Thyroid gland (tissue), 4 donors: ENCODE data around the gene SYN1. TPM values are rescaled to one million over a fixed set of nuclear protein-coding genes. Genes with fewer than 3 reads are reported as not detected.
A peak's percentile ranks its signal among the peaks of the same experiment; 100 is the strongest.
"Not testable (repeated sequence)": the region's sequence is repeated elsewhere in the genome, so short reads cannot be mapped to it uniquely, and the experiment has no call there.

Experiments
- DNase-seq, 2 donors: peaks; one replicate each; pipeline ENCODE4 v3.0.0-alpha.2; 2019
- H3K27ac ChIP-seq, 3 donors: fragments of 200-600 bp; sonication (generic); 1 replicate in 2 of 3; 2 replicates in 1 of 3; pipeline ENCODE4 v1.5.1; 2016 to 2019; ENCODE audit warnings: mild to moderate bottlenecking in 1 of 3, moderate library complexity in 1 of 3
- H3K27me3 ChIP-seq: fragments of 200-600 bp; sonication (generic); one replicate; pipeline ENCODE4 v1.5.1; 2019
- H3K36me3 ChIP-seq, 2 donors: fragments of 200-600 bp; sonication (generic); one replicate each; pipeline ENCODE4 v1.5.1; 2016 to 2019
- H3K4me1 ChIP-seq, 2 donors: fragments of 200-600 bp; sonication (generic); one replicate each; pipeline ENCODE4 v1.5.1; 2017 to 2019
- H3K4me3 ChIP-seq, 3 donors: fragments of 200-600 bp; sonication (generic); replicated peaks in 1 of 3; 1 replicate in 2 of 3; 2 replicates in 1 of 3; pipeline ENCODE4 v1.5.1; 2016; ENCODE audit warnings: mild to moderate bottlenecking in 1 of 3
- H3K9me3 ChIP-seq: fragments of 200-600 bp; sonication (generic); one replicate; pipeline ENCODE4 v1.5.1; 2017
- CTCF ChIP-seq, 6 experiments: fragments of 200-600 bp in 3 of 6; fragments of 450-650 bp in 3 of 6; sonication (generic) in 3 of 6; IDR thresholded peaks; one replicate each; pipeline ENCODE4 v1.5.1; 2016 to 2019; ENCODE audit warnings: antibody characterized with exemption in 6 of 6, mild to moderate bottlenecking in 2 of 6, inconsistent platforms in 1 of 6, moderate library complexity in 1 of 6
- POLR2A ChIP-seq, 2 donors: fragments of 450-650 bp; IDR thresholded peaks; one replicate each; pipeline ENCODE4 v1.6.1; 2017; ENCODE audit warnings: antibody characterized with exemption in 2 of 2, mild to moderate bottlenecking in 2 of 2, moderate library complexity in 1 of 2
- WGBS, 2 donors: methylation state at CpG; one replicate each; pipeline ENCODE4 v1.1.5; 2017; 5-methylcytosine and 5-hydroxymethylcytosine counted together
- intact Hi-C: fragments of 100-400 bp; cut with DNase I; formaldehyde crosslinking; loops from one replicate; pipeline ENCODE4 v1.15.1; 2023
- total RNA-seq, 4 donors: library from RNA; depleted of rRNA; stranded (reverse); fragments of >200 nt; gene quantifications; one replicate each; pipeline ENCODE4 v1.2.3, GENCODE V29; 2016

Gene SYN1
- total RNA-seq = under 1 TPM in 2 of 4 donors, not detected in 2; 0.13 to 0.15 TPM

- no peak for TF ChIP-seq POLR2A (IDR thresholded peaks at IDR 0.05)
- TF ChIP-seq CTCF (IDR thresholded peaks at IDR 0.05) = peak in 3 of 6 experiments; percentile 5 to 34 (median 25)
- Histone ChIP-seq H3K36me3 (no peaks in the 10 kb centered on the region), H3K4me1 (no peaks in the 10 kb centered on the region), H3K27me3 (no peaks in the 10 kb centered on the region), H3K4me3 (no peak within 1 kb of the TSS), H3K27ac (no peak within 1 kb of the TSS), H3K9me3 (no peaks in the 10 kb centered on the region)
- peak; percentile 77 to 81 for DNase-seq
- intact Hi-C loops = no loop called here
- WGBS, 2 donors = 0% methylated on average over 1 of the region's 88 CpGs; no CpG with 5 or more reads in 1 of the 2 donors
Measured at GRCh38 chrX:47619486-47620302, at the start of gene SYN1. Gene SYN1 (minus strand): TSS chrX:47619857. CDS start chrX:47619728, 129 bp downstream.

- DNase-seq, intact Hi-C loops, H3K9me3 ChIP-seq, H3K27me3 ChIP-seq, H3K4me3 ChIP-seq, H3K4me1 ChIP-seq, H3K27ac ChIP-seq, H3K36me3 ChIP-seq: not testable (repeated sequence)
- 88 to 92% methylated on average over 4 of the region's 4 CpGs for WGBS, 2 donors
Measured at GRCh38 chrX:47665797-47666196, 46.1 kb upstream of the SYN1 start.

- H3K4me3 ChIP-seq = no peak overlapping the region
- H3K27ac ChIP-seq = no peak overlapping the region
- no peaks in the 10 kb centered on the region for H3K36me3 ChIP-seq
- WGBS, 2 donors = 96 to 98% methylated on average over 5 of the region's 5 CpGs
- intact Hi-C loops = no loop called here
- no peaks in the 10 kb centered on the region for H3K9me3 ChIP-seq
- no peaks in the 10 kb centered on the region for H3K27me3 ChIP-seq
- DNase-seq = no peak
- H3K4me1 ChIP-seq = no peaks in the 10 kb centered on the region
- TF ChIP-seq POLR2A (IDR thresholded peaks at IDR 0.05) = no peak
- TF ChIP-seq CTCF (IDR thresholded peaks at IDR 0.05) = no peak
Measured at GRCh38 chrX:47664737-47665136, 45.1 kb upstream of the SYN1 start.

GRCh38 chrX:47662144-47662657 is 42.5 kb upstream of the SYN1 start:
- Histone ChIP-seq H3K27ac (no peak overlapping the region), H3K4me3 (no peak overlapping the region), H3K4me1 (no peaks in the 10 kb centered on the region), H3K36me3 (peaks cover under 1% of the 10 kb centered on the region in 2 donors), H3K9me3 (no peaks in the 10 kb centered on the region), H3K27me3 (no peaks in the 10 kb centered on the region)
- intact Hi-C loops = no loop called here
- DNase-seq = no peak
- TF ChIP-seq POLR2A (IDR thresholded peaks at IDR 0.05) = no peak
- TF ChIP-seq CTCF (IDR thresholded peaks at IDR 0.05) = no peak
- 89 to 100% methylated on average over 1 of the region's 1 CpG for WGBS, 2 donors

- H3K9me3 ChIP-seq = no peaks in the 10 kb centered on the region
- no peaks in the 10 kb centered on the region for H3K4me1 ChIP-seq
- H3K4me3 ChIP-seq = no peak overlapping the region
- peaks cover 7% of the 10 kb centered on the region in 2 donors for H3K36me3 ChIP-seq
- no peak overlapping the region for H3K27ac ChIP-seq
- TF ChIP-seq CTCF (IDR thresholded peaks at IDR 0.05) (no peak), POLR2A (IDR thresholded peaks at IDR 0.05) (no peak)
- no peak for DNase-seq
- intact Hi-C loops = no loop called here
- no peaks in the 10 kb centered on the region for H3K27me3 ChIP-seq
- 82 to 99% methylated on average over 4 to 6 of the region's 7 CpGs for WGBS, 2 donors
Measured at GRCh38 chrX:47661539-47661938, 41.9 kb upstream of the SYN1 start.
